Effector memory CD8-positive, alpha-beta T cell (primary cell): ENCODE data around the gene ADAM8.

Experiments
- ATAC-seq: fragments of 150-1000 bp; cut with Tn5 transposase; replicated peaks from 2 replicates; pipeline ENCODE4 v1.10.0; 2021; ENCODE audit warnings: mild to moderate bottlenecking, moderate library complexity
- DNase-seq, 3 experiments: peaks; one replicate each; pipeline ENCODE4 v3.0.0; 2021
- H3K27ac Mint-ChIP-seq, 2 donors: one replicate each; pipeline ENCODE4 v1.8.0; 2022; ENCODE audit warnings: mild to moderate bottlenecking in 2 of 2, mixed read lengths in 2 of 2, moderate library complexity in 2 of 2
- H3K27me3 Mint-ChIP-seq, 2 donors: one replicate each; pipeline ENCODE4 v1.8.0; 2022; ENCODE audit warnings: mixed read lengths in 2 of 2
- H3K36me3 Mint-ChIP-seq: one replicate; pipeline ENCODE4 v1.8.0; 2022; ENCODE audit warnings: mild to moderate bottlenecking, moderate library complexity, mixed read lengths; ENCODE audit not compliant: insufficient read depth
- H3K4me1 Mint-ChIP-seq, 2 donors: one replicate each; pipeline ENCODE4 v1.8.0; 2022; ENCODE audit warnings: low read depth in 2 of 2, mixed read lengths in 2 of 2
- H3K4me3 Mint-ChIP-seq, 2 donors: one replicate each; pipeline ENCODE4 v1.8.0; 2022; ENCODE audit warnings: mild to moderate bottlenecking in 2 of 2, mixed read lengths in 2 of 2, moderate library complexity in 2 of 2
- H3K9me3 Mint-ChIP-seq, 2 donors: one replicate each; pipeline ENCODE4 v1.8.0; 2022; ENCODE audit warnings: mixed read lengths in 2 of 2

The ADAM8 gene

GRCh38 chr10:133217800-133218589 lies 58.7 kb downstream of the ADAM8 start:
- ATAC-seq (no peak), DNase-seq (no peak)
- H3K27ac Mint-ChIP-seq: no peak overlapping the region
- H3K4me1 Mint-ChIP-seq: peaks cover 0 to 2% of the 10 kb centered on the region in 2 donors
- H3K36me3 Mint-ChIP-seq: no peaks in the 10 kb centered on the region
- H3K27me3 Mint-ChIP-seq: peaks cover 7 to 43% of the 10 kb centered on the region in 2 donors
- H3K4me3 Mint-ChIP-seq: no peak overlapping the region
- no peaks in the 10 kb centered on the region for H3K9me3 Mint-ChIP-seq

DNA sequence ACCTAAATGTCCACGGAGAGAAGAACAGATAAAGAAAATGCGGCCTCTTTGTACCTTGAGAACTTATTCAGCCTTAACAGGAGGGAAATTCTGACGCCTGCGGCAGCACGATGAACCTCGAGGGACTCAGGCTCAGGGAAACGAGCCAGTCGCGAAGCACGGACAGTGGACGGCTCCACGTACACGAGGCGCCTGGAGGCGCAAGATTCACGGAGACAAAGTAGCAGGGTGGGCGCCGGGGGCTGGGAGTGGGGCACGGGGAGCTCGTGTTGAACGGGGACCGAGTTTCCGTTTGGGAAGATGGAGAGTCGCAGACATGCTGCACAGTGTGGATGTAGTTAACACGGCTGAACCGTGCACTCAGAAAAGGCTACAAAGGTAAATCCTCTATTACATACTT lies 59.9 kb downstream of the ADAM8 start:
- Mint-ChIP-seq H3K36me3 (no peaks in the 10 kb centered on the region), H3K27me3 (peaks cover 13 to 49% of the 10 kb centered on the region in 2 donors), H3K4me3 (no peak overlapping the region), H3K9me3 (no peaks in the 10 kb centered on the region), H3K27ac (no peak overlapping the region), H3K4me1 (peaks cover 0 to 2% of the 10 kb centered on the region in 2 donors)
- DNase-seq (no peak), ATAC-seq (no peak)

- DNase-seq (no peak), ATAC-seq (no peak)
- Mint-ChIP-seq H3K4me3 (no peak overlapping the region), H3K27ac (no peak overlapping the region), H3K36me3 (no peaks in the 10 kb centered on the region), H3K9me3 (no peaks in the 10 kb centered on the region), H3K27me3 (peaks cover 9 to 40% of the 10 kb centered on the region in 2 donors), H3K4me1 (peaks cover 0 to under 1% of the 10 kb centered on the region in 2 donors)
These were observed 61.1 kb downstream of the ADAM8 start for GRCh38 chr10:133215586-133215985.

DNA sequence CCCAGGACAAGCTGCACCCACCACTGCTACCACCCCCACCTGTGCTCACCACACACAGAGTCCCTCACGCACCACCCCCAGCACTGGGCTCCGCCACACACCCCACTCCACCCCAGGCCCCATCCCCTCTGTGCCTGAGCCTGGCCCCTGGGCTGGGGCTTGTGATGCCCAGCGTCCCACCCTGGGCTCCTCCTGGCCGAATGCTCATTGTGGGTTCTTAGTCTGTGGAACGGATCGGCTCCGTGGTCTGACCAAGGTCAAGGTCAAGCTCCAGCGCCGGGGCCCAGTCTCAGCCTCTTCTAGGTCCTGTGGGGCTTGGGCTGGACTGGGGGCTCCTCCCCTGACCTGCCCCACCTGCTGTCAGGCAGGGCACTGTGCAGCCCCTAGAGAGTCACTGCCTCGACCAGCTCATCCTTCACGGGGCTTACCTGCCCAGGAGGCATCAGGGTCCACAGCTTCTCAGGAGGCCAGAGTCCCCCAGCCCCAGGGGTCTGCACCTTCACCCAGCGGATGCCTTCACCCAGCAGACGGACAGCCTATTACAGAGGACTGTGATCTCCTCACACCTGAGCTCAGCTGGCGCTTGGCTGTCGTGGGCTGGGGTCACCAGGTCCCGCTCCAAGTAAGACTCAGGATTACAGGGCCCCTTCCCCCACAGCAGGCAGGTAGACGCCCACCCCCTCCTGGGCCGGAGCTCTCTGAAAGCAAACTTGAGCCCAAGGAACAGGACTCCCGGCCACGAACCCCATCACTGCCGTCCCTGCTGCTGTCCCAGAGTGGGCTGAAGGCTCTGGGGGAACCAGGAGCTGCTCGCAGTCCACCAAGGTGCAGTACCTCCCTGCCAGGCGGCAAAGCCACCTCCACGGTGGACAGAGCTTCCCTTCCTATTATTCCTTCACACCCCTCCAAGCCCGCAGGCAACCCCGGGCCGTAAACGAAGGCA lies 61.9 kb downstream of the ADAM8 start:
- ATAC-seq (no peak), DNase-seq (no peak)
- Mint-ChIP-seq H3K27me3 (peaks cover 9 to 40% of the 10 kb centered on the region in 2 donors), H3K4me1 (peaks cover 0 to 2% of the 10 kb centered on the region in 2 donors), H3K4me3 (no peak overlapping the region), H3K27ac (no peak overlapping the region), H3K9me3 (no peaks in the 10 kb centered on the region), H3K36me3 (no peaks in the 10 kb centered on the region)

DNA sequence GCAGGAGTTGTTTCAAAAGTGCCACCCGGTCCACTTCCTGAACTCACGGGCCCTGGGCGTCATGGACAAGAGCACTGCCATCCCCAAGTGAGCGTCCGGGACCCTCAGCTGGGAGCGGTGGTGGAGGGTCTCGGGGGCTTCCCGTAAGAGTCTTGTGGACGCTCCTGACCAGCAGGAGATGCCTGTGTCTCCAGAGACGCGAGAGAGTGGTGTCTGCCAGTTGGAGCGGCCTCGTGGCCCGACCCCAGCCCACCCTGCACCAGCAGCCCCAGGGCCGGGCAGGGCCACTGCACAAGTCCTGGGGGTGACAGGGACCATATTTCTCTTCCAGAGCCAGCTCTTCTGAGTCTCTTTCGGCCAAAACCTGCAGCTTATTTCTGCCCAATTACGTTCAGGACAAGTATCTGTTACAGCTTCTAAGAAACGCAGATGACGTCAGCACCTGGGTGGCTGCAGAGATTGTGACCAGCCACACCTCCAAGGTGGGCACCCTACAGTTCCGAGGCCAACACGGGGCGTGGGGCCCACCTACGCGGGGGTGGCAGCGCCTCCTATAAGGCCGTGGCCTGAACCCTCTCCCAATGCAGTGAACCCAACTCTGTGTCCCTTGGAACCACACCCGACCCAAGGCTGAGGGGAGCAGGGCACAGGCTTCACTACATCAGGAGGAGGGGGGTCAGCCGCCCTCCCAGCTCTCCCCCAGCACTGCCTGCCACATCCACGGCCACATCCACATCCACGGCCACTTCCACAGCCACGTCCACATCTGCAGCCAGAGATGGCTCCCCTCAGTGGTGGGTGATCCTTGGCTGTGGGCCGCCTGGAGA lies 62.8 kb downstream of the ADAM8 start:
- Mint-ChIP-seq H3K4me1 (peaks cover 0 to 2% of the 10 kb centered on the region in 2 donors), H3K9me3 (no peaks in the 10 kb centered on the region), H3K36me3 (no peaks in the 10 kb centered on the region), H3K4me3 (no peak overlapping the region), H3K27ac (no peak overlapping the region), H3K27me3 (peaks cover 9 to 40% of the 10 kb centered on the region in 2 donors)
- ATAC-seq (no peak), DNase-seq (no peak)

- ATAC-seq: no peak
- no peak overlapping the region for H3K27ac Mint-ChIP-seq
- peaks cover 0 to 2% of the 10 kb centered on the region in 2 donors for H3K4me1 Mint-ChIP-seq
- H3K27me3 Mint-ChIP-seq: peaks cover 9 to 40% of the 10 kb centered on the region in 2 donors
- no peaks in the 10 kb centered on the region for H3K36me3 Mint-ChIP-seq
- DNase-seq: no peak
- H3K4me3 Mint-ChIP-seq: no peak overlapping the region
- no peaks in the 10 kb centered on the region for H3K9me3 Mint-ChIP-seq
These were observed 63.7 kb downstream of the ADAM8 start for GRCh38 chr10:133212853-133213494.
